Pulmonary artery endothelial cell (primary cell): ENCODE data around the gene ERF. TPM values are rescaled to one million over a fixed set of nuclear protein-coding genes. Genes with fewer than 3 reads are reported as not detected.

Experiments
- DNase-seq: peaks from one replicate; pipeline ENCODE4 v3.0.0-alpha.2; 2011; ENCODE audit warnings: low read depth, low spot score
- total RNA-seq: library from RNA; depleted of rRNA; stranded (reverse); fragments of >200 nt; gene quantifications from 2 replicates; pipeline ENCODE4 v1.2.3, GENCODE V29; 2014

The ERF gene
- total RNA-seq, 1 donor from 2014 or later, result 22.6 TPM

DNA sequence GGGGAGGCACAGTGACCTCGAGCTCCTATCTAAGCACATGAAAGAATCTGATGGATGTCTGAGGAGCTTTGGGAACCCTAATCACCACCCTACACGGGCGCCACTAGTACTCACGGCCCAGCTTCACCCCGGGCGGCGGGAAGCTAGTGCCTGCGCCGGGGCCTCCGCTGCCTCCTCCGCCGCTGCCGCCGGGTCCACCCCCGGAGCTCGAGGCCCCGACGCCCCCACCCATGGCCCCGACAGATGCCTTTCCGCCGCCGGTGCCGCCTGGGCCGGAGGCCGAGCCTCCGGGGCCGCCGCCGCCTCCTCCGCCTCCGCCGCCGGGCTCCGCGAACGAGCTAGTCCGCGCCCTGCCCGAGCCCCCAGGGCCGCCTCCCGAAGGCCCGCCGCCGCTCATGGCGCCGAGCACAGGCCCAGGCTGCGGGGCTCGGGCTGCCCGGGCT, 12.8 kb downstream of the ERF start:
- no peak for DNase-seq

DNA sequence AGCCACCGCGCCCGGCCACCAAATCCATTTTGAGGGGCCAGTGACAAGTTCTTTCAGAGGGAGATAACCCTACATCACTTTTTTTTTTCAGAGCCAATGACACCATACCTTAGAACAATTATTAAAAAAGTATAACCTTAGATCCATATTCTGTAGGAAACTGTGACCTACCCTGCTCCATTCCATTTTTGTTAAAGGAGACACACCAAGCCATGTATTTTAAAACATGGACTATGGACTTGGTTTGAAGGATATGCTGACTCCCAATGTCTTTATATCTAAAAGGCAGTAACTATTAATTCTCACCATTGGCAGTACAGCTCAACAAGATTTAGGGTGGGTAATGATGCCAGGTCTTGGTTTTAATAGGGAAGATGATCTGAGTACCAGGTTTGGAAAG, 13.6 kb downstream of the ERF start:
- DNase-seq, result no peak

DNA sequence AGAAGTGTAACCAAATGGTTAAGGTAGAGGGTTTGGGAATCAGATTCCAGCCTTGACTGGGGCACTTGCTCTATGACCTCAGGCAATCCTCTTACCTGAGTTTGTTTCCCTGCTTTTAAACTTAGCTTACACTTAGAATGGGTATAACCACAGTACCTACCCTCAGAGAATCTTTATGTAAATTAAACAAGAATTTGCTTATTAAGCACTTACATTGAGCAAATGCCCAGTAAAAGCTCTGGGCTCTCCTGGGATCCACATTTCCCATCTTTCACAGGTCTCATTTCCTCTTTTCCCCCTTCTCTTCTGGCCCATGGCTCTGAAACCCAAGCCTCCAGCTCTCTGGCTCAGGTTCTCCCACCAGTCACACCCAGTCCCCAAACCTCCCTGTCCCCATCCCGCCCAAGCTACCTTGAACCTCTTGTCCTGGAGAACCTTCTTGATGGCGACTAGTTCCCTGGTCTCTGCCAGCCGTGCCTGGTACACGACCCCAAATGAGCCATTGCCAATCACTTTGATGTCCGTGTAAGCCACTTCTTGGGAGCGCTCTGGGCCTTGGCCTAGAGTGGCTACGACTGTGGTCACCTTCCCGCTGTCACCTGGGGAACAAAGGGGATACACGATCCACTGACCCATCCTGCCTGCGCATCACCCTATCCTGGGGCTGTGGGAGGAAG, 15.2 kb downstream of the ERF start:
- no peak for DNase-seq

DNA sequence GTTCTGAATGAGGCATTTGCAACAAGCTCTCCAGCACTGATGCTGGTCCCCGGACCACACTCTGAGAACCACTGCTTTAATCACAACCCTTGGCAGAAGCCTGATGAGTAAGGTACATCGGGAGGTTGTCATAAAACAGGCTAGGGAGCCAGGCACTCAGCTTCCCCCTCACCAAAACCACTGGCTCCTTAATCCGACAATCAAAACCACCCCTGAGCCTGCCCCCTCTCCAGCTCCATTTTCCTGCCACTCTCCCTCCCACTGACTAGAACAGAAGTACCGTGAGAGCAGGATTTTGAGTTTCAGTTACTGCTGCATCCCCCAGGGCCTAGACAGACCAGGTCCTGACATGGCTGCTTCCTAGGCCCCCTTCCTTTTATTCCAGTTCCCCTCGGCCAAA, 19.7 kb downstream of the ERF start:
- no peak for DNase-seq

DNA sequence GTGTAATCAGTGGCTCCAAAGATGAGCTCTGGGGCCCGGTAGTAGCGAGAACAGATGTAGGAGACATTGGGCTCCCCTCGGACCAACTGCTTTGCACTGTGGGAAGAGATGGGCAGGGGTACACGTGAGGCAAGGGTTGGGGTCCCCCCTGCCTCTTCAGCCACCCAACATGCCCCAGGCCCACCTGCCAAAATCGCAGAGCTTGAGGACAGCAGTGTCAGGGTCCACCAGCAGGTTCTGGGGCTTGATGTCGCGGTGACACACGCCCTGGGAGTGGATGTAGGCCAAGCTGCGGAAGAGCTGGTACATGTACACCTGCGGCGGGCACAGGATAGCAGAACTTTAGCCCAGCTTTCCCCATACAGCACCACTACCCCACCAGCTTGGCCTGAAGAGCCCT, 20.6 kb downstream of the ERF start:
- DNase-seq, result no peak

DNA sequence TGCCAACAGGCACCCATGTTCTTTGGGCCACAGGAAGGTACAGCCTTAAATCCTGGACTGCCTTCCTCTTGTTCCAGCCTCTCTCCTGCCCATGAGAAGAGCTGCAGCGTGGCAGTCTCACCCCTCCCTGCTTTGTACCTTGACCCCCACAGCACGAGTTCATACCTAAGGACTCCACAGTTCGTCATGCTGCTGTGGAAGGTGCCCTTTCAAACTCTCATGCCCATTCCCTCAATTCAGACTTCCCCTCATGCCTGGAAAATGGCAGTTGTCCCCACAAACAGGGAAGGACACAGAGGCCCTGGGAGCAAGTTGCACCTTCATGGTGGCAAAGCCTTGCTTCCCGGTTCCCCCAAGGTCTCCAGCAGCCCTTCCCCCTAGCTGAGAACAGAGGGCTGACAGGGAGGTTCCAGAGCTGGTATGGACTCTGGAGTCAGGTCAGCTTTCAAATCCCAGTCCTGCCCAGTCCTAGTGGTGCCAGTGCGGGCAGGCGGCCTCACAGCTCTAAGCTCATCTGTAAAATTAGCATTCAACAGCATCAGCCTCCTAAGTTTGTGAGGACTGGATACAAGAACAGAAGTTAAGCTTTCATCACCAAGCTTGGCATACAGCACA, 21.1 kb downstream of the ERF start:
- DNase-seq, result no peak

DNA sequence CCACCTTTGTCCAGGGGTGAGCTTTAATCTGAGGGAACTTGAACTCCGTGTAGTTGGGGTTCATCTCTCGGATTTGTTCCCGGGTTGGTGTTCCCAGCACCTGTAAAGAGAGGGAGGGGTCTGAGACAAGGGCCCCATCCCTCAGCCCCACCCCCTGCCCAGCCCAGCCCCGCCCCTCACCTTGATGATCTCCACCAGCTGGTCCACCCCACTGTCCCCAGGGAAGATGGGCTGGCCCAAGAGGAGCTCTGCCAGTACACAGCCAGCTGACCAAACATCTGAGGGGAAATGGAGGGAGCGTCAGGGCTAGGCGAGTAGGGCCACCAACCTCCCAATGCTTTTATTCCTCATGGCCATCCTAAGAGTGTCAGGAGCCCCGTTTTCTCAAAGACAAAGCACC, 21.8 kb downstream of the ERF start:
- no peak for DNase-seq

DNA sequence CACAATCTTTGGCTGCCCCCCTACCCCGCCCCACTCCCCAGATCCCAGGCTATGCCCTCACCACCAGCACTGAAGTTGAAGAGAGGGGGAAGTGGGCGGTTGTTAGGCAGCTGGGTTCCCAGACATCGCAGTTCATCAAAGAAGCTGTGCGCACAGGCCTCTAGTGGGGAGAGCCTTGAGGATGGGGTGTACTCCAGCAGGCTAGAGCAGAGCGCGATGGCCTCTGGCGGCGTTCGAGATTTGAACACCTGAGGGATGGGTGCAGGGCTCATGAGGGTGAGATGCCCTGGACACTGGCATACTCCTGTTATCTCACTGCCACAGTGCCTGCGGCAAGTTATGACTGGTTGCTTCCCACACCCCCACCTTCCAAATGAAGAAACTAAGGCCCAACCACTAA, 22.5 kb downstream of the ERF start:
- DNase-seq, result no peak

DNA sequence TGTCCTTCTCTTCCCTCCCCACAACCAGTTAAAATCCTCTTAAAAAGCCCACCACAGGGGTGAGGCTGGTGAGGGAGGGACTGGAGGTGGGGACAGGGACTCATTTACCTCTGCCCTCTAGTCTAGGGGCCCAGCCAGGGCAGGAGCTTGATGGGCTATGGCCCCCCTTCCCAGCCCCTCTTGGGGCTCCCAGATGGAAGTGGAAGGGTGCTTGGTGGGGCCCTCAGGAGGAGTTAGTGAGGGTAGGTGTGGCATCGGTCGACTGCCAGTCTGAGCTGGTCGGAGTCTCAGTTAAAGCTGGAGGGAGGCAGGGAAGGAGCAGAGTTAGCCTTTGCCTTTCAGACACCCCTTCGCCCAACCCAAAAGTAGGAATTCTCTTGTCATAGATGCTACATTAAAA, 24.4 kb downstream of the ERF start:
- no peak for DNase-seq

DNA sequence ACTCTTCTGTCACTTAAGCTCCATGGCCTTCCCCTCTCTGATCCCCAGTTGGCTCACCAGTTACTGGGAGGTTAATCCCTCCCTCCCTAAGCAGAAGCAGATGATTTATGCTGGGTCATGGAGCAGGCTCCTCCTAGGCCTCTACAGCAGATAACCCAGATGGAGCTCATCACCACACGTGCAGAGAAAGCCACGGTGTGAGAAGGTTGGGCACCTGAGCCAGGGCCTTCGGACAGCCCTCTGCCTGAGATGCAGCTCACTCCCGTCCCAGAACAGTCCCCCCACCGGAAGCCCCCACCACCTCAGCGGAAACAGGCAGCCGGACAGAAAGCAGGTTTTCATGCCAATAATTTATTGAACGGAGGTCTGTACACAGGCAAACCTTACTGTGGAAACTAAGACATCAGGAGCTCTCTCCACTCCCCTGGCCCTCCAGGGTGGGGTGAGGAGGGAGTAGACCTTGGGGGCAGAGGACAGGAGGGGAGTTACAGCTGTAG, 25.0 kb downstream of the ERF start:
- DNase-seq, result no peak

DNA sequence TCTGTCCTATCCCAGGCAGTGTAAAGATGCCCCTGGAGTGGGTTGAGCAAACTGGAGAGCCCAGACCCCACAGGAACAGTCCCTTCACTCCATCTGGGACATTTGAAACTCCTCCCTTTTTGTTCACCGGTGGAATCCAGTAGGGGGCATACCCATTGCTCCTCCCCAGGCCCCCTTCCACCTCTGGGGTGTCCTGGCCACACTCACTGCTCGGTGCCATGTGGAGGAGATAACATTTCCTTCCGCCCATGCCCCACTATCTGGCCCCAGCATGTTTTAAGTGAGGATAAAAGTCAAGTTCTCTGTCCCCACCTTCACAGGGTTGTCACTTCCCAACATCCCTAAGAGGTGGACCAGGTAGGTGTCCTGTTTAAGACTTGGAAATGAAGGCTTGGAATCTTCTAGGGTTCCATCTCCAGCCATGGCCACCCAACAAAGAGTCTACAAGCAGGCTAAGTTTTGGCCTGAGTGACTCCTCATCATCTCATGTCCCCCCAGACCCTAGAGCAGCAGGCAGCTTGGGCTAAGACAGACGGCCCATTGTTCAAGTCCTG, 25.6 kb downstream of the ERF start:
- no peak for DNase-seq

DNA sequence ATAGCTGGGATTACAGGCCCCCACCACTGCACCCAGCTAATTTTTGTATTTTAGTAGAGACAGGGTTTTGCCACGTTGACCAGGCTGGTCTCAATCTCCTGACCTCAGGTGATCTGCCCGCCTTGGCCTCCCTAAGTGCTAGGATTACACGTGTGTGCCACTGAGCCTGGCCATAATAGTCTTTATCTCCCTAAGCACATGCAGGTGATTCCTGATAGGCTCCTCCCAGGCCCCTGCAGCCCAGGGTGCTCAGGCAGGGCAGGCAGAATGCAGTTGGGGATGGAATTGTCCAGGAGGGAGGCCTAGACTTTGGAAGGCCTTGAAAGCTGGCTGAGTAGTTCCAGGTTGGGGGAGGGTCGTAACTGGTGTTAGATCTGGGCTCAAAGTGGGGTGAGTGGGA, 26.3 kb downstream of the ERF start:
- DNase-seq, result no peak

DNA sequence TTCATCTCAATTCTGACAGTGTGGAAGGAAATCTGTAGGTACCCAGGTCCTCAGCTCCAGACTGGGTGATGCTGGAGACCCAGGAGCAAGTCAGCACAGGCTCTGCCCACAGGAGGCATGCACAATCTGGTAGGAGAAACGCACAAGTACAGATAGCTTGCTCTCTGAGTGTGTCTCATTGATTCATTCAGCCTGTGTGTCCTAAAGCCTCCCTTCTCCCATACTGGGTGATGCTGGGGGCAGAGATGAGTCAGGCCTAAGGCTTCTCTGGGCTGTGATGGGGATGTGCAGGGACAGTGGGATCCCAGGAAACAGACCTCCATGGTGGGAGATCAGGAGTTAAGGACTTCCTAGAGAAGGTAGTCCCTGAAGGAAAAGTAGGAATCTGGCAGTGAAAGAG, 28.0 kb downstream of the ERF start:
- DNase-seq, result no peak

DNA sequence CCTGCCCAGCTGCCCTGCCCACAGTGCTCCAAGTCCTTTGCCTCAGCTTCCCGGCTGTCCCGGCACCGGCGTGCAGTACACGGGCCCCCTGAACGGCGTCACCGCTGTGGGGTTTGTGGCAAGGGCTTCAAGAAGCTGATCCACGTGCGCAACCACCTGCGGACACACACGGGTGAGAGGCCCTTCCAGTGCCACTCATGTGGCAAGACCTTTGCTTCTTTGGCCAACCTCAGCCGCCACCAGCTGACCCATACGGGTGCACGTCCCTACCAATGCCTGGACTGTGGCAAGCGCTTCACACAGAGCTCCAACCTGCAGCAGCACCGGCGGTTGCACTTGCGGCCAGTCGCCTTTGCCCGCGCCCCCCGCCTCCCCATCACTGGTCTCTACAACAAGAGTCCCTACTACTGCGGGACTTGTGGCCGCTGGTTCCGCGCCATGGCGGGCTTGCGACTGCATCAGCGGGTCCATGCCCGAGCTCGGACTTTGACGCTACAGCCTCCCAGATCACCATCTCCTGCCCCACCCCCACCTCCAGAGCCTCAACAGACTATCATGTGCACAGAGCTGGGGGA, 29.1 kb downstream of the ERF start:
- no peak for DNase-seq

DNA sequence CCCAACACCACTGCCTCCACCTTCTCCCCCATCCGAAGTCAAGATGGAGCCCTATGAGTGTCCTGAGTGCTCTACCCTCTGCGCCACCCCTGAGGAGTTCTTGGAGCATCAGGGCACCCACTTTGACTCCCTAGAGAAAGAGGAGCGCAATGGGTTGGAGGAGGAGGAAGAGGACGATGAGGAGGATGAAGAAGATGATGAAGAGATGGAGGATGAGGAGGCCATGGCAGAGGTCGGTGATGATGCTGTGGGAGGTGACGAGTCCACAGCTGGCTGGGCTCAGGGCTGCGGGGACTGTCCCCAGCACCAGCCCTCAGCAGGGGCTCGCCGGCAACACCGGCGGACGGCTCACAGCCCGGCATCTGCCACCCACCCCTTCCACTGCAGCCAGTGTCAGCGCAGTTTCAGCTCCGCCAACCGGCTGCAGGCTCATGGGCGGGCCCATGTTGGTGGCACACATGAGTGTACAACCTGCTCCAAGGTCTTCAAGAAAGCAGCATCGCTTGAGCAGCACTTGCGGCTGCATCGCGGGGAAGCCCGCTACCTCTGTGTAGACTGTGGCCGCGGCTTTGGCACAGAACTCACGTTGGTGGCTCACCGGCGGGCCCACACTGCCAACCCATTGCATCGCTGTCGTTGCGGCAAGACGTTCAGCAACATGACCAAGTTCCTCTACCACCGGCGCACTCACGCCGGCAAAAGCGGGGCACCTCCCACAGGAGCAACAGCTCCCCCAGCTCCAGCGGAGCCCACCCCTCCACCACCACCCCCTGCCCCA, 29.8 kb downstream of the ERF start:
- no peak for DNase-seq

DNA sequence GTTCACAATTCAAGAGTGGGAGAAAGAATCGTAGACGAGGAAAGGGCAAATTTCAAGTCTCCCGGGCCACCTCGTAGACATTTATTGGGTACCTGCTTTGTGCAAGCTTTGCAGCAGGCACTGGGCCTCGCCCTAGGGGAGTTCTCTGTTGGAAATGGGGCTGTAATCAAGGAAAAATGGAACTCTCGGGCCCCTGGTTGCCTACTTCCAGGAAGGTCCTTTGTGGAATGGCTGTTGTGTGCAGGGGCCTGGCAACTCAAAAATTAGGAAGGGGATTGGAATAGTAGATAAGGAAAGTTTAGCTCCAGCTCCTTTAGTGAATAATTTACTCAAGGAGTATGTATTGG, 34.2 kb downstream of the ERF start:
- DNase-seq, result no peak

DNA sequence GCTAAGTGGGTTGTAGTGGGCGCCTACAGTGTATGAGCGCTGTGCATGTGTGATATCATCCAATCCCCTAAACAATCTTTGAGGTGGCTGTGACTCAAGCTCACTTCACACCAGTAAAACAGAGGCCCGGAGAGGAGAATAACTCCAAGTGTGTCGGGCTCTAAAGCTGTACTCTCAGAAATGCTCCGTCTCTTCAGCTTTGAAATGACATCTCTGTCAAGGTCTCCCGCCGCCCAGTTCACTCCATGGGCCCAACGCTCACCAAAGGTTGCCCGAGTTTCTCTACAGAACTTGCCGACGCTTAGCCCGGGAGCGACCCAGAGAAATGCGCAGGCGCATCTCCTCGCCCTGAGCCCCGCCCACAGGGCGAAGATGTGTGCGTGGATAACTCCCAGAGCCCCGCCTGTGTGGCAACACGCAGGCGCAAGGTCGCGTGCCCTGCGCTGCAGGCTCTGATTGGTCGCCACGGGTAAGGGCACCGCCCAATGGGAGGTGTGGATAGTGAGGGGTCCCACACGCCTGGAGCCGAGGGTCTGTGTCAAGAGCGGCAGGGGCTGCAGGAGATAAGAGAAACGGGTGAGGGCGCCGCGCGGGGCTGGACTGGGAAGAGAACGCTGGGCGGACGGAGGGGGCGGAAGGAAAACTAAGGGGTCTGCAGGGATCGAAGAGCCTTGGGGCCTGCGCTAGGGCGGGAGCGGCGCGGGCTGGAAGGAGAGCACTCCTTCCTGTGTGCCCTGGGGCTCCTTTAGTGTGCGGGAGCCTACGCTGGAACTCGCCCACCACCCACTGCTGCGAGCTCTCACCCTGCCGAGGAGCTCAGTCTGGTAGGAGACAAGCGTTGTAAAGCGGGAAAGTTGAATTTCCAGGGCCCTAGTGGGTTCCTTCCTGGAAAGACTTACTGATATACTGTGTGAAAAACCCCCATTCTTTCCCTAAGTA, 34.8 kb downstream of the ERF start, which contains the start of gene ZNF526:
Gene ZNF526 (plus strand): TSS at position 501 of the 939 bp plus-strand sequence. CDS start 4,092 bp downstream, outside the sequence.
- peak; percentile 87 for DNase-seq

DNA sequence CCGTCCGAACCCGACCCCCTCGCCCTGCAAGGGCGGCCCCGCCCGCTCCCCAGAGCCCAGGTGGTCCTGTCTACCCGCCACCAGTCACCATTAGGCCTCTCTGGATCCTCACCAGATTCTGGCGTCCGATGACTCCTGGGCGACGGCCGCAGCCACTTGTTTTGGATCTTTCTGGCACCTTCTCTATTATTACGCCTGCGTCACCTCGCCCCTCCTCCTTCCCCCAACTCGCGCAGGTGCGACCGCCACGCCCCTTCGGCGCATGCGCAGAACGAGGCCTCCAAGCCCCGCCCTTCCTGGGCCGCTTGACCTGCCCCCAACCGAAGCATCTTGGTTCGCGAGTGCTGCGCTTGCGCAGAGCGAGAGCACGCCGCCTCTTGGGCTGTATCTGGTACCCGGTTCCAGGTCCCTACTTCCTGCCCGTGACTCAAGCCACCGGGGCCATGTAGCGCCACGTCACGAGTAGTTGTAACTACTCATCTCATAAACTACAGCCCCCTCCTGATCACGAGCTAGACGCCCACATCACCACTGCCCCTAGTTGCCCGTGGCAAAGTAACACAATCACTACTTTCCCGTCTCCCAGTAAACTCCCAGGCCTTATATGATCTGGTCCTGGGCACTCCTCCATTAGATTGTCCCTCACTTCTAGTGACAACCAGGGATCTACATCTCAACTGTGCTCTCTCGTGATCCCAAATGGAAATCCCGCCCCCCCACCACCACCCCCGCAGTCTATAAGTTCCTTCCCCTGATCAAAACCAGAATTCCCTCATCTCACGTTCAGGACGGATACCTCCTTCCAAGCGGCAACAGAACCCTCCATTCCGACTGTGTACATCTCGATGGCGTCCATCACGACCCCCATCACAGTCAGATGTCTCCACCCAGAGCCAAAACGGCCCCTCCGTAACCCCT, 37.1 kb downstream of the ERF start, which contains the start of gene DEDD2:
Gene DEDD2 (minus strand): TSS at position 158 of the 918 bp plus-strand sequence. CDS start 670 bp downstream, outside the sequence.
- peak; percentile 88 for DNase-seq
